ENCODE results near the gene DNMT1. TPM values are rescaled to one million over a fixed set of nuclear protein-coding genes. Genes with fewer than 3 reads are reported as not detected.
A peak's percentile ranks its signal among the peaks of the same experiment; 100 is the strongest.

Gene DNMT1
- total RNA-seq, 4 donors from 2014 or later = 29.5 to 80.6 (median 48.4) TPM

- DNase-seq = no peak
- H3K36me3 ChIP-seq = peaks cover 44 to 86% (median 62%) of the 10 kb centered on the region in 3 donors
- H3K27me3 ChIP-seq = no peaks in the 10 kb centered on the region
- intact Hi-C loops (cut with DNase I) = loop anchor here (10.0 kb wide), 1 partner anchor 143 kb away; the partner anchor contains the start of gene MRPL4
- peak overlapping the region in 1 of 4 donors; percentile 23 for H3K4me3 ChIP-seq
- H3K4me1 ChIP-seq = peaks cover 7 to 46% (median 12%) of the 10 kb centered on the region in 3 donors
- WGBS, 2 donors = 50 to 56% methylated on average over 9 to 17 of the region's 23 CpGs
- no peak for TF ChIP-seq POLR2A (IDR thresholded peaks at IDR 0.05)
- TF ChIP-seq CTCF (IDR thresholded peaks at IDR 0.05) = no peak
- H3K27ac ChIP-seq = peak overlapping the region in 2 of 4 donors; percentile 57 to 58
- H3K9me3 ChIP-seq = no peaks in the 10 kb centered on the region
Observed at GRCh38 chr19:10112037-10112761, 82.6 kb downstream of the DNMT1 start.

- H3K4me3 ChIP-seq = peak within 1 kb of the TSS in 1 of 4 donors; percentile 23
- no peaks in the 10 kb centered on the region for H3K9me3 ChIP-seq
- peak within 1 kb of the TSS in 2 of 4 donors; percentile 57 to 58 for H3K27ac ChIP-seq
- WGBS, 2 donors = 49 to 88% methylated on average over 4 to 5 of the region's 8 CpGs
- peaks cover 13 to 51% (median 20%) of the 10 kb centered on the region in 3 donors for H3K4me1 ChIP-seq
- intact Hi-C loops (cut with DNase I) = loop anchor here (10.0 kb wide), 1 partner anchor 143 kb away; the partner anchor contains the start of gene MRPL4
- DNase-seq = no peak
- H3K36me3 ChIP-seq = peaks cover 43 to 79% (median 57%) of the 10 kb centered on the region in 3 donors
- TF ChIP-seq CTCF (IDR thresholded peaks at IDR 0.05) (no peak), POLR2A (IDR thresholded peaks at IDR 0.05) (no peak)
- no peaks in the 10 kb centered on the region for H3K27me3 ChIP-seq
Observed at GRCh38 chr19:10111405-10111811, 83.3 kb downstream of the DNMT1 start, which contains the start of gene P2RY11. Gene P2RY11 (plus strand): TSS chr19:10111693. CDS start chr19:10111722, 29 bp downstream.

GRCh38 chr19:10110972-10111317 is 83.8 kb downstream of the DNMT1 start:
- H3K27ac ChIP-seq = no peak overlapping the region
- intact Hi-C loops (cut with DNase I) = loop anchor here (10.0 kb wide), 1 partner anchor 144 kb away; the partner anchor contains the start of gene MRPL4
- 82 to 89% methylated on average over 3 to 16 of the region's 19 CpGs for WGBS, 2 donors

GRCh38 chr19:10110076-10110971 is 84.4 kb downstream of the DNMT1 start:
- Histone ChIP-seq H3K9me3 (no peaks in the 10 kb centered on the region), H3K36me3 (peaks cover 34 to 68% (median 46%) of the 10 kb centered on the region in 3 donors), H3K4me1 (peaks cover 13 to 60% (median 26%) of the 10 kb centered on the region in 3 donors), H3K27ac (no peak overlapping the region), H3K27me3 (no peaks in the 10 kb centered on the region), H3K4me3 (no peak overlapping the region)
- no peak for DNase-seq
- TF ChIP-seq POLR2A (IDR thresholded peaks at IDR 0.05) (no peak), CTCF (IDR thresholded peaks at IDR 0.05) (no peak)
- intact Hi-C loops (cut with DNase I) = loop anchor here (10.0 kb wide), 1 partner anchor 144 kb away; the partner anchor contains the start of gene MRPL4
- WGBS, 2 donors = 80% methylated on average over 12 to 13 of the region's 44 CpGs

More at GRCh38 chr19:10110972-10111317, 83.8 kb downstream of the DNMT1 start:
- H3K4me1 ChIP-seq = peaks cover 13 to 54% (median 21%) of the 10 kb centered on the region in 3 donors
- no peak for TF ChIP-seq POLR2A (IDR thresholded peaks at IDR 0.05)
- TF ChIP-seq CTCF (IDR thresholded peaks at IDR 0.05) = no peak
- no peaks in the 10 kb centered on the region for H3K9me3 ChIP-seq
- H3K27me3 ChIP-seq = no peaks in the 10 kb centered on the region
- no peak overlapping the region for H3K4me3 ChIP-seq
- peaks cover 39 to 75% (median 52%) of the 10 kb centered on the region in 3 donors for H3K36me3 ChIP-seq
- no peak for DNase-seq

Measured in esophagus squamous epithelium (tissue), 5 donors.